Muscle of arm (tissue), 14 donors: Measurements from ENCODE around the gene N4BP2L1. TPM values are rescaled to one million over a fixed set of nuclear protein-coding genes. Genes with fewer than 3 reads are reported as not detected.

Experiments
- DNase-seq: peaks from one replicate; pipeline ENCODE4 v3.0.0-alpha.2; 2013
- long read RNA-seq, 11 donors: transcript quantifications; one replicate each; lab custom pipeline, GENCODE V29; 2026
- polyA plus RNA-seq, 12 donors: library from polyadenylated mRNA; unstranded; fragments of 120-200 nt; gene quantifications; one replicate each; pipeline ENCODE4 v1.2.1, GENCODE V29; 2013; ENCODE audit not compliant: insufficient read length in 12 of 12

N4BP2L1 gene
- 10 to 100 TPM in 4 of 12 donors, 1 to 10 TPM in 7, not detected in 1; 5.5 to 16.6 (median 9.1) TPM for polyA plus RNA-seq
- long read RNA-seq, donor 1, partial matches to known transcripts: 0 of 3 reads
- long read RNA-seq, donor 1, other reads (novel, unspliced or antisense): 0 of 3 reads
- long read RNA-seq, donor 2, partial matches to known transcripts: 0 of 3 reads
- long read RNA-seq, donor 2, other reads (novel, unspliced or antisense): 0 of 3 reads
- long read RNA-seq, donor 3, partial matches to known transcripts: 0 of 1 reads
- long read RNA-seq, donor 3, other reads (novel, unspliced or antisense): 0 of 1 reads
- long read RNA-seq, donor 4, partial matches to known transcripts: 0 of 1 reads
- long read RNA-seq, donor 4, other reads (novel, unspliced or antisense): 0 of 1 reads
- long read RNA-seq, donor 5, transcript N4BP2L1-204 (5 exons, 2,994 nt): major isoform, 5 of 6 reads
- long read RNA-seq, donor 5, partial matches to known transcripts: 0 of 6 reads
- long read RNA-seq, donor 5, other reads (novel, unspliced or antisense): 0 of 6 reads
- long read RNA-seq, donor 6: 0 reads
- long read RNA-seq, donor 7: 0 reads
- long read RNA-seq, donor 8, partial matches to known transcripts: 0 of 4 reads
- long read RNA-seq, donor 8, other reads (novel, unspliced or antisense): 0 of 4 reads
- long read RNA-seq, donor 9, partial matches to known transcripts: 0 of 2 reads
- long read RNA-seq, donor 9, other reads (novel, unspliced or antisense): 0 of 2 reads
- long read RNA-seq, donor 10, partial matches to known transcripts: 0 of 3 reads
- long read RNA-seq, donor 10, other reads (novel, unspliced or antisense): 0 of 3 reads
- long read RNA-seq, donor 11: 0 reads

- DNase-seq: peak; percentile 72
Measured at GRCh38 chr13:32427852-32428580, at the start of gene N4BP2L1. Gene N4BP2L1 (minus strand): TSS chr13:32428130. CDS start chr13:32428082, 48 bp downstream.

GRCh38 chr13:32476892-32477291 is 49.0 kb upstream of the N4BP2L1 start:
- no peak for DNase-seq

GRCh38 chr13:32476021-32476731 is 48.2 kb upstream of the N4BP2L1 start:
- DNase-seq: no peak

- DNase-seq: no peak
Measured at GRCh38 chr13:32474999-32475792, 47.3 kb upstream of the N4BP2L1 start.

GRCh38 chr13:32473650-32474049 is 45.7 kb upstream of the N4BP2L1 start:
- DNase-seq: no peak

- DNase-seq: no peak
Measured at GRCh38 chr13:32472194-32472621, 44.3 kb upstream of the N4BP2L1 start.

GRCh38 chr13:32471187-32471922 is 43.4 kb upstream of the N4BP2L1 start:
- peak; percentile 65 for DNase-seq

- DNase-seq: no peak
Measured at GRCh38 chr13:32468502-32469142, 40.7 kb upstream of the N4BP2L1 start.

- DNase-seq: no peak
Measured at GRCh38 chr13:32456591-32456990, 28.7 kb upstream of the N4BP2L1 start.

- no peak for DNase-seq
Measured at GRCh38 chr13:32455594-32455903, 27.6 kb upstream of the N4BP2L1 start.

GRCh38 chr13:32454886-32455593 is 27.1 kb upstream of the N4BP2L1 start:
- no peak for DNase-seq

- DNase-seq: no peak
Measured at GRCh38 chr13:32453981-32454380, 26.1 kb upstream of the N4BP2L1 start.

- DNase-seq: no peak
Measured at GRCh38 chr13:32448972-32449371, 21.0 kb upstream of the N4BP2L1 start.

GRCh38 chr13:32447894-32448623 is 20.1 kb upstream of the N4BP2L1 start:
- DNase-seq: no peak

GRCh38 chr13:32446773-32447465 is 19.0 kb upstream of the N4BP2L1 start:
- no peak for DNase-seq

- DNase-seq: no peak
Measured at GRCh38 chr13:32446220-32446619, 18.3 kb upstream of the N4BP2L1 start.

GRCh38 chr13:32445461-32445860 is 17.5 kb upstream of the N4BP2L1 start:
- DNase-seq: no peak
